ENCODE results near the gene ZNF385B.

ZNF385B gene

DNA sequence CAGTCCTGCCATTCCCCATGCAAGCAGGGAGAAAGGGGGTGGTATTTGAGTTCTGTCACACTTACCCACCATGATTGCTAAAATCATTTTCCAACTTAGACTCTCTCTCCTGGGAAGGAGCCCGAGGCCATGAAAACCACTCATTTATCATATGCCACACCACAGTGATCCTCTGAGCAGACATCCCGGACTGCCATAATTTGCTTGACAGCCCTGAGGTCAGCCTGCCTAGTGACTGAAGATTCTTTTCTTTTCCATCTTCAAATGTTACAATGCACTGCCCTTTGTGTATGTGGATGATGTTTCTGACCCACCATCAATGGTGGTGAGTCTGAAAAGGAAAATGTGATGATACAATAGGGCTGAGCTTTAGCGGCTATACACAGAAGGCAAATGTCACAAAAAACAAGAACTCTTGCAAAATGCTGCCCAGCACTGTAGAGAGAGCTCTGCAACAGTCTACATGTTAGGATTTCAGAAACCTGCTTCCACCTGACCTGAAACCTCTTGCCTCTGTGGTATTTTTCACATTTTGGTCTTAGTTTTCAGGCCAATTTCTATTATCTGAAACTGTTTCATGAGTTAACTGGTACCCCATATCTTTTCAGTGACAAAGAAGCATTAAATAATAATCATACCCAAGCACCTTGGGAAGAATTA is 272.8 kb downstream of the ZNF385B start:
- no peak for DNase-seq (ENCODE audit: low spot score)

DNA sequence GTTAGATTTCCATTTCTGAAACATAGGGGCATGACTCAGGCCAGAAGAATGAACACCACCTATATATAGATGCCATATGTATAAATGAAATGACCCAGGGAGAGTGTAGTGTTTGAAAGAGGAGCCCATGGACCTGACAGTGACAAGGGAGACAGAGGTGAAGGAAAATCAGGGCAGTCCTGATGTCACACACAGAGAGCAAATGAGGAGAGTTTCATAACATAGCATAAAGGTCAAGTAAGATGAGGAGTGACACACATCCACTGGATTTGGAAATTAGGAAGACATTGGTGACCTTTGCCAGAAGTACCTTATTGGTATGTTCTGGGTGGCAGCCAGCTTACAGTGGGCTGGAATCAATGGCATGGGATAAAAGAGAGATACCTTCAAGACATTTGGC is 276.7 kb downstream of the ZNF385B start:
- DNase-seq (ENCODE audit: low spot score): no peak

DNA sequence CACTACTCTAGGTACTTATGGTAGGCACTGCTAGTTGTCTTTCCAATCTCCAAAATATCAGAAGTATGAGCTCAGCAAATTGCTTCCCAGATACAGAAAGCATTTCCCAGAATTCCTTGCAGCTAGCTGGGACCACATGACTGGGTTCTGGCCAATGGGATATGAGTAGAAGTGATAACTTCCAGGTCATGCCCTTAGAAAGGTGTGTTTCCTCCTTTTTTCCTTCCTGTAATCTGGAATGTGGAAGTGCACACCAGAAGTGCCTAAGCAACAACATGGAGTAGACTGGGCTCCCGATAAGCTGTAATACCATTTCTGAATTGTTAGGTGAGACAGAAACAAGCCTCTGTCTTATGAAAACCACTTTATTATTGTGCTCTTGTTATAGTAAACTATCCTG is 279.8 kb downstream of the ZNF385B start:
- DNase-seq (ENCODE audit: low spot score): peak; percentile 20

DNA sequence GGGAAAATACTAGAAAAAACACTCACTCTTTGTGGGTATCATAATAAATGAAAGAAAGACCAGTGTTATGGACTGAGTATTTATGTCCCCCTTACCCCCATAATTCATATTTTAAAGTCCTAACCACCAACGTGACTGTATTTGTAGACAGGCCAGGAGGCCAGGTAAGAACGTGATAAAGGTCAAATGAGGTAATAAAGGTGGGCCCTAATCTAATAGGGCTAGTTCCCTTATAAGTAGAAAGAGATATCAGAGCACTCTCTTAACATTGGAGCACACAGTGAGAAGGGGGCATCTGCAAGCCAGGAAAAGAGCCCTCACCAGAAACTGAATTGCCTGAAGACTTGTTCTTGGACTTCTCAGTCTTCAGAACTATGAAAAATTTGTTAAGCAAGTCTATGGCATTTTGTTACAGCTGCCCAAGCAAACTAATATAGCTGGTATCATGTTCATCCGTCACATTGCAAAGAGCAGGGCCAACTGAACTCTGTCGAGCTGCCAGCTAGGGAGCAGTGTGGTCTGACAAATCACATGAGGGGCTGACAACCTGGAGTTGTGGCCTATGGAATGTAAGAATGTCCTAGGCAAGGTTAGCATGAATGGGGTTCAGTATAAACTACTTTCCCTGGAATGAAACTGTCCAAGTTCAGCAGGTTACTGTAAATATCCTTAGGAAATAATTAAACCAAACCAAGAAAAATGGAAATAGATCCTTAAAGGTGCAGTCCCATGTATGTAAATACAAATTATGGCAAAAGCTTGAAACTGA is 280.9 kb downstream of the ZNF385B start:
- no peak for DNase-seq (ENCODE audit: low spot score)

DNA sequence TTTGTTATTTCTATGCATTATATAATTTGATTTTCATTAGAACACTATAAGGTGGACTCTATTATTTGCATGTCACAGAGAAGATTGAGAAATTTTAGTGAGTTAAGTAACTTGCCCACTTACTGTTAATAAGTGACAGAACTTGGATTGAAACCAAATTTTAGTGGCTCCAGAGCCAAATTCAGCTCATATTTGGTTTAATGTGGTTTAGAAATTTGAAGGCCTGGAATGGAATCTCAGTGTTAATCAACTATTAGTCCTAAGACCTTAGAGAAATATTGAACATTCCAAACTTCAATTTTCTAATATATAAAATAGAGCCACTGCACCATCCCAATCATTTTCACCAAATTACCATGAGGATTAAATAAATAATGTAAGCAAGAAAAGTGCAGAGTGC is 281.6 kb downstream of the ZNF385B start:
- DNase-seq (ENCODE audit: low spot score): no peak

DNA sequence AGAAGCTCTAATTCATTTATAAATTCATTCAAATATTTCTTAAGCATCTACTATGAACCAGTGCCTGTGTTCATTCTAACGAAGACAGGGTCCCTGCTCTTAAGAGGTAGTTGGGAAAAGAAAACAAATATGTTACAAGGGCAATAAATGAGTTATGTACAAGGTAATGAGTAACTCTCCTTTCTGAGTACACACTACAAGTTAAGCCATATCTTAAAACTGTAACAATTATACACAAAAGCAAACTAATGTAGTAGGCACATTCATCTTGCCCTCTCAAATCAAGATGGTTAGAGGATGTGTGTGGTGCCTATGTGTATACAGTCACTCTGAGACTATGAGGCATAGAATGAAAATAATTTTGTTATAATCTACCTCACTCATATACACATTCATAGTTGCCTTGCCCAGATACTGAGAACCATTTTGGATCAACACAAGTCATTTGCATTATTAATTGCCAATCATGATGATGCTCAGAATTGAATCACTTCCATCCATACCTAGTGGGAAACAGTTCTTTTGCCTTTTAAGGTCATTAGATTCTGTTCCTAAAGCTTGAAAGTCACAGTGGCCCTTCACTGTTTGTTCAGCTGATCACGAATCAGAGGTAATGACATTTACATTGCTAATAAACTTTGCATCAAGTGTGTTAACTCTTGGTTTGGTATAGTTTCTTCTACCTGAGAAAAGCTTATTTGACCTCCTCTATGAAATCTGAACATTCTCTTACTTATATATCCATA is 283.1 kb downstream of the ZNF385B start:
- no peak for DNase-seq (ENCODE audit: low spot score)

DNA sequence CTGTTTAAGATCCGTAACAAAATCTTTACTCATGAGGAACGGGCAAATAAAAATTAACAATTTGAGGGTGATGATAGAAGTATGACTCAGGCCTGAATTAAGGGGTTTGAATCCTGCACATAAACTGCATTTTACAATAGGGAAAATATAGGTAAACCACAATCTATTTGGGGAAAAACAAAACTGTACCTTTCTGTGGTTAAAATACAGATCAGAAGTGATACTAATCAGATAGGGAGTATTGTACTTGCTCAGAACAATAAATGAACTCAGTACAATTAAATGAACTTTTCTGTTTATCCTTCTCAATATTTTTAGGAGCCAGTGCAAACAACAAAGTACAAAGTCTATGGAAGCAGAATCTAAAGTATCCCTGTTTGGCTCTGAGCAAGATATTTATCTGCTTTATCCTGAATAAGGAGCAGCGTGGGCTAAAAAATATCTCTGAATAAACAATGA is 287.3 kb downstream of the ZNF385B start:
- DNase-seq (ENCODE audit: low spot score): no peak

DNA sequence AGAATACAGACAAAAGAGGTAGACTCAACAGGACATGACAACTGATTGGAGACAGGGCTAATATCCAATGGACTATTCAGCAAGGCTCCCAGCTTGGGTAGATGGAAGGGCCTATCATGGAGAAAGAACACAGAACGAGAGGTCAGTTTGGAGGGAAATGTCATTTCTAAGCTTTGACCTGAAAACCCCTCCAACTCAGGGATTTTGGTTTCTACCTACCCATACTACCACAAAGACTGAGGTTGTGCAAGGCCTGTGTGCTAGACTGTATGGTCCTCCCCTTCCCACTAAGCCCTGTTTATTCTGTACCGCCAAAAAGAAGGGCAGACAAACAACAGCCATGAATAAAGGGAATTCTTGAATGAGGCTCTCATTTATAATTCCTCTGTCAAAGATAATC is 288.9 kb downstream of the ZNF385B start:
- DNase-seq (ENCODE audit: low spot score): no peak

DNA sequence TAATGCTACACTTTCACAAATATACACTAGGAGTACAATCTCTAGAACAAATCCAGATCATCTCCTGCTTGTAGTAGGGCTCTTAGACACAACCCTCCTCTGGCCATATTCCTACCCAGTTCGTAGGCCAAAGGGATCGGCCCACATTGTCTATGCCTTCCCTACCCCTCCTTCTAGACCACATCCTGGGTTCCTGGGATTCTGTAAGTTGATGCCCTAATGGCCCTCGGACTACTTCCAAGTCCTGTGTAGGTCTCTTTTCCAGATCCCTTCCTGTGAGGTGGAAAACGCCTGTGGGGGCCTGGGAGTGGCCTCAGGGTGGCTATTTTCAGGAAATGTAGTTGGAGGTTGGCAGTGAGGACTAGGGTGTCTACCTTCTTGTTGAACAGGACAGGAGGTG is 289.7 kb downstream of the ZNF385B start:
- DNase-seq (ENCODE audit: low spot score): no peak

DNA sequence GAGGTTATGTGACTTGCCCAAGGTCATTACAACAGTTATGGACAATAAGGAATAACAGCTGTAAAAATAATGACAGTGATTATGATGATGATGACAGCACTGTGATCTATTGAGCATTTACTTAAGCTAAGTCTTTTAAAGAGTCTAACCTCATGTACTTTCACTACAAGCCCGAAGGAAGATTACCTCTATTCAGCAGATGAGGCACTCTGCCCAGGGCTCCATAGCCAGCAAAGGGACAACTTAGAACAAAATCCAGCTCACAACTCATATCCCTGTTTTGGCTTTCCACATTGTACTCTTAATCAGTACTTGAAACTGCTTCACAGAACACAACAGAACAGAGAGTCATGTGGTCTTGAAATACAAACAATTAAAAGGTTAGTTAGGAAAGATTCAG is 290.2 kb downstream of the ZNF385B start:
- DNase-seq (ENCODE audit: low spot score): no peak

DNA sequence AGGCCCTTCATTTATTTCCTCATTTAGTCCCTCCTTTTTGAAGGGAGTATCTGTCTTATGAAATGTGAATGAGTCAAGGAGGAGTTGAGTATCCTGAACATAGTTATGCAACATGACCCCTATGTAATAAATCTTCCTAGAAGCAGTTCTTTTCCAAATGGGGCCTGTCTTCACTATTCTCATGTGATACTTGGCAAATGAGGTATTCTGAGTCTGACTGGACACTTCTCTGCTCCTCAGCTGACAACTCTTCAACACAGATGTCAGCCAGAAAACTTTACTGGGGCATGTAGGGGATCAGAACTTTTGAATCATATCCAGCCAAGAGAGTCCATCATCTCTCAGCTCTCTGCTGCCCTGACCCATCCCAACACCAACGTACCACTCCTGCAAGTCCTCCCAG is 291.6 kb downstream of the ZNF385B start:
- DNase-seq (ENCODE audit: low spot score): no peak

DNA sequence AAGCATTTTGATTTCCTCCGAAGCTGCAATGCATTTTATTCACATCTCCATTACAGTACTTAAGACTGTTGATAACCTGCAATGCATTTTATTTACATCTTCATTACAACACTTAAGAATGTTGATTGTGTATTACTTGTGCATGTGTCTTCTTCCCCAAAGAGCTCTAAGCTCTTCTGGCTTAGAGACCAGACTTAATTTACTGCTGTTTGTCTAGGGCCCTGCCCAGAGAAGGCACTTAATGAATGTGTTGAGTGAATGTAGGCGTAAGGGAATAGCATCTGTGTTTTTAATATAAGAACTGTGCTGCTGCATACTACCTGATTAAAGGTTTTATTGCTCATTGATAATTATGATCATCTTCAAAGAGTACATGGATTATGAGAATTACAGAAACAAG is 295.6 kb downstream of the ZNF385B start:
- DNase-seq (ENCODE audit: low spot score): no peak

DNA sequence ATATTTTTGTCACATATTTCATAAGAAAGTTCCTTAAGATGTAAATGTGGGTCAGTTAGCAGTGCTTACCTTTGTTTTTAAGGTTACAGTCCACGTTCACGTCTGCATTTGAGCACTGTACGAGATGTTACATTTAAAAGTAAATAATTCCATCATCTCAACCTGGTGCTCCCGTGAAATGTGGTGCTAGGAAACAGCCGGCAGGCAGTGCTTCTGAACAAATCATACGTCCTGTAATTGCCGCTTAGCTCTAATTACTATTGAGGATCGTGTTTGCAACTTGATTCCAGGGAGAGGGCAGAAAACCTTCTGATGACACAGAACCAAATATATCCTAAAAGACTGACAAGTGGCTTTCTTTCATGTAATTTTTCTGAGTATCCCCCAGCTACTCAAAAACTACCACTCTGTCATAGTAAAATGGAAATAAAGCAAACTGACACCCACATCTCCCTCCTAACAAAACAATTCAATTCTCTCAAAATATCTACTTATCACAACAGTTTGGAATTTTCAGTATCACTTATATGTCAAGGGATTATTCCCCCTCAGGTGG is 299.0 kb downstream of the ZNF385B start:
- DNase-seq (ENCODE audit: low spot score): no peak

DNA sequence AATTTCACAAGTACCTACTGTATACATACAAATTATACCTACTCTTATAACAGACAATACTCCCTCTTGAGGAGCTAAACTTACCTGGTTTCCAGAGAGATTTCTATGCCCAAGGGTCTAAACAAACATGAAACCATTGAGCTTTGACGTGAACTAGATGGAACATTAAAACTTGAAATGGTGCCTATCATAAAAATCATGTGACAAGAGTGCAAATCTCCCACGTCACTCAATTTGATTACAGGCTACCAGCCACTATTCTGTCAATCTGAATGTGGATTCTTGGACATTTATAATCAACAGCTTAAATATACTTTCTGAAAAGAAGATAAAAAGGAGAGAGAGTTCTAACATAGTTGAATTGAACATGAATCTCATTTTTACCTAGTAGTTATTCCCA is 299.7 kb downstream of the ZNF385B start:
- no peak for DNase-seq (ENCODE audit: low spot score)

DNA sequence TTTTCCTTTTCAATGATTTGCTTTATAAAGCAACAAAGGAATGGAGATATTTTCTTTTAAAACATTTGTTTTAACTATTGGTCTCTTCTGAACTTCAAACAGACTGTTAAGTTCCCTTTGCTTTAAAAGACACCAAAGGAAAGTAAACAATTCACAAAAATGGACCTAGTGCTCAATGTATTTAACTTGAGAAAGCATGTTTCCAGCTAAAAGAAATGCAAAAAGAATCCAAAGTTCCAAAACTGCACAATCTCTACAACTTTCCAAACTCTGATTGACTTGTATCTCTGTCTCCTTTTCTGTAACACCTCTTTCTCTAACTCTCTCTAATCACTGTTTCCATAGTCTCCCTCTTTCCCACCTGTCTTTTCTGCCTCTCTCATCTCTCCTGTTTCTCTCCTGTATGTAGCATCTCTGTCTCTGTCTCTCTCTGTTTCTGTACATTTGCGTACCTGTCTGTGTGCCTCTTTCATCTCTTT is 301.1 kb downstream of the ZNF385B start:
- DNase-seq (ENCODE audit: low spot score): no peak

DNA sequence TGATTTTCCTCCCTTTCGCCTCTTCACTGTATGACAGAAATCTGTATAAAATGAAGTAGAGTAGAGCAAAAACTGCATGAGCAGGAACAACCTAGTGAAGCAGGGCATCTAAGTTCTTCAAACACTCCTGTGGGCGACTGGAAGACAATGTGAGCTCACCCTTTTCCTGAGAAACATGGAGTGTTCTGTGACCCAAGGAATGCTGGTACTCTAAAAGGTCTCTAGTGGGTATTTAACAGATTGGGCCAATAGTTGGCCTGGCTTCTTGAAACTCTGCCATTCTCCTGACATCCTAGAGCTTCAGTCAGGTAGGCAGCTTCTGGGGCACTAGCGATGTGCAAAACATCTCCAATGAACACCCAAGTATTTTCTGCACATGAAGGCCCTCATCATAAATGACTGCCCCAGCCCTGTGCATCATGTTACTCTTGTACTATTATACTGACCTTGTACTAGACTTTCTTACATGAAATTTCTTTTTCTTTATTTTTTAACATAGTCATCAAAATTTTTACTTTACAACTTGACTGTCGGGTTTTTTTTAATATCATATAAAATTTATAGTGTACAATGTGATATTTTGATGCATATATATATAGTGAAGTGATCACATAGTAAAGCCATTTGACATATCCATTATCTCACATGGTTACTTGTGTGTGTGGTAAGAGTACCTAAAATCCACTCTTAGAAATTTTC is 302.2 kb downstream of the ZNF385B start:
- DNase-seq (ENCODE audit: low spot score): no peak

DNA sequence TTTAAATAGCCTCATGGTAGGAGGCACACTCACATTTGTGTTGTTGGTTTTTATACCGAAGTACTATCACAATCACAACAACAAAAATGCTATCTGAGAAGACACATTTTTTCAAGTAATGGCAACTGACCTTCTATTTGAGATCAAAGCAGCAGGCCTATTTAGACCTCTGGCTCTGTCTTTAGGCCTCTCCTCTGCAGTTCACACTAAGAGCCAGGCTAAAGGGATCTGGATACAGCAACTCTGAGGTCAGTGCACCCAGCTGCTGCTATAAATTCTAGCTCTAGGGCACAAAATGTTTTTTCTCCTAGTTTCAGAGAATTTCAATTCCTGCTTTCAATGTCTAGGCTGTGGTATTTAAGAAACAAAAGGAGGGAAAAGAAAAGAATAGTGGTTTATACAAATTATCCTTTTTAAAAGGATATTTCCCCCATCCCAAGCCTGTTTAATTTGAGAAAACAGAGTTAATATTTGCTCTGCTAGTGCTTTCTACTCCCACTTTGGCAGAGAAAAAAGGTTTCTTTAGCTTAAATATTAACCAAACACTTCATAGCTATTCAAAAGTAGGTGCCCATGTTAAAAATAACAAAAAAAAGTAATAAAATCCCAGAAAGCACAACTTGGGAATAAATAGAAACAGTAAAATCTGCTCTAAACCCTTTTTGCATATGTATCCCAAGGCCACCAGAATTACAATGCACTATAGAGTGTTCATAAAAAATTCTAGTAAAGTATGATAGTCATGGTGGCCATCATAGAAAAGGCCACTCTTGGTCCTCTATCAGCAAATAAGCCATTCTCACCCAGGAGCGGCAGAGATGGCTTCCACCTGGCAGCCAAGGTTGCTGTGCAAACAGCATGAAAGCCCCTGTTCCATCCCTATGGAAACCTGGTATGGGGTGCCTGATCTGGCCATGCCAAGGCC is 303.1 kb downstream of the ZNF385B start:
- no peak for DNase-seq (ENCODE audit: low spot score)

DNA sequence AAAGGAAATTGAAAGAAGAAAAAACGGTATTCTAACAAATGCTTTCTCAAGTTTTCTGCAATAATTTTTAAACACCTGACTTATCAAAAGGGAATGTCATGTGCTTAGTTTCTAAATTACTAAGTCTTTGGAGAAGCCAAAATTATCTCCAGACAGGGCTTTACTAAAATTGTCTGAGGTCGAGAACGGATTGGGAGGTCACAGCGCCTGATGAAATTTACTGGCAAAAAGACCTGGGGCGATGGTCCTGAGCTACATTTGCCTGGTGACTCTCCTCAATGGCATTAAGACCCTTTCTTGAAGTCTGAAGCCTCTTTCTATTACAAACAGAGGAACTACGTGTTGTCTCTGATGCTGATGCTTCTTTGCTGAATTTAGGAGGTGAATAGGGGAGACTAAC is 305.0 kb downstream of the ZNF385B start:
- DNase-seq (ENCODE audit: low spot score): no peak

DNA sequence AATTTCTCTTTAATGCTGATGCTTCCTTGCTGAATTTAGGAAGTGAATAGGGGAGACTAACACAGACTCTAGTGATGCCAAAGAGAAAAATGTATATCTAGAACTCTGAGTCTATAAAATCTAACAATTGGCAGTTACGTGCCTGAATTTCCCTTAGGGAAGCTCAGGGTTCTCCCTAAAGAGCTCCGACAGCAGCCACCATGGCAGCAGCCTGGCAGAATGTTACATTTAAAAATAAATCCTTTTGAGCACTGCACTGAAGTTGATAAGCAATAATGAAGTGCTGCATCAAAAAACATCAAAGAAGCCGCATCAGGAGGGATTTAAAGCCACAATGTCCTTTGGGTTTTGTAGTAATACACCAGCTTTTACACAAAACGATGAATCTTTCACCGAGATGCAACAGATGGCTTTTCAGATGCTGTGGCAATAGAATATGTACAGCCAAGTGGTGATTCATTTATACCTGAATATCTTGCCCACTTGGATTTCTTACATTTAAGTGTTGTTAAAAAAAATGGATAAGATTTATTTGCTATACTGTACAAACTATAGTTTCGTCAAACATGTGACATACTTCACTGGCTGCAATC is 305.6 kb downstream of the ZNF385B start:
- DNase-seq (ENCODE audit: low spot score): no peak

DNA sequence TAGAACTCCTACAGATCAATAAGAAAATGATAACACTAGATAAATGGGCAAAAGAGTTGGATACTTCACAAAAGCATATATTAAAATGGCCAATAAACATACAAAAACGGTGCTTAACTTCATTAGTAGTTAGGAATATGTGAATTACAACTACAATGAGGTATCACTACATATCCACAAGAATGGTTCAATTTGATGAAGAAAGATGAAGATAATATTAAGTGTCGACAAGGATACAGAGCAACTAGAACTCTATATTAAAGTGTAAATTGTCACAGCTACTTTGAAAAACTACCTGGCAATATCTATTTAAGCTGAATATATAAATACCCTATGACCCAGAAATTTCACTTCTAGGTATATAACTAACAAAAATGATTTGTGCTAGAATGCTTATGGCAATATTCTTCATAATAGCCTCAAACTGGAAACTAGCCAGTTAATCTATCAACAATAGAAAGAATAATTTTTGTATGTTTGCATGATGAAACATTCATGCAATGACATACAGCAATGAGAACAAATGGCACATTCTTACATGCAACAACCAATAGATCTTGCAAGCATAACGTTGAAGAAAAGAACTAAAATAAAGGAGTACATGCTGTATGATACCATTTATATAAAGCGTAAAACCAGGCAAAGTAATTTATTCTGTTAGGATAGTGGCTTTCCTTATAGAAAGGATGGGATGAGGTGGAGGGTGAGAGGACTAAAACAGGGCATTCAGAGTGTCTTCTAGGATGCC is 306.6 kb downstream of the ZNF385B start:
- no peak for DNase-seq (ENCODE audit: low spot score)
